HG02678 (cell line): ENCODE results near the gene IQGAP3.
"Not testable (repeated sequence)": the region's sequence is repeated elsewhere in the genome, so short reads cannot be mapped to it uniquely, and the experiment has no call there.

ENCODE experiments used
- ATAC-seq: cut with Tn5 transposase; IDR thresholded peaks from one replicate; pipeline ENCODE4 v1.9.1; 2021; ENCODE audit warnings: mild to moderate bottlenecking, moderate library complexity; ENCODE audit not compliant: unreplicated experiment

The IQGAP3 gene

GRCh38 chr1:156595016-156595415 lies 22.7 kb upstream of the IQGAP3 start:
- ATAC-seq: no peak

- no peak for ATAC-seq
These were observed 21.8 kb upstream of the IQGAP3 start for GRCh38 chr1:156594190-156594589.

GRCh38 chr1:156593661-156593989 lies 21.3 kb upstream of the IQGAP3 start:
- ATAC-seq: no peak

GRCh38 chr1:156592910-156593660 lies 20.7 kb upstream of the IQGAP3 start:
- ATAC-seq: no peak

- ATAC-seq: no peak
These were observed 20.0 kb upstream of the IQGAP3 start for GRCh38 chr1:156592158-156592909.

- ATAC-seq: peak; percentile 93
These were observed 19.2 kb upstream of the IQGAP3 start, which contains the start of gene NAXE for GRCh38 chr1:156591432-156592157. TSS of gene NAXE (plus strand) at chr1:156591776. CDS start at chr1:156591805, 29 bp downstream.

- ATAC-seq: no peak
These were observed 18.7 kb upstream of the IQGAP3 start for GRCh38 chr1:156591181-156591431.

GRCh38 chr1:156590326-156591180 lies 18.2 kb upstream of the IQGAP3 start:
- ATAC-seq: no peak

GRCh38 chr1:156589546-156589945 lies 17.2 kb upstream of the IQGAP3 start:
- ATAC-seq: no peak

- ATAC-seq: not testable (repeated sequence)
These were observed 15.6 kb upstream of the IQGAP3 start for GRCh38 chr1:156587927-156588326.

GRCh38 chr1:156586892-156587477 lies 14.6 kb upstream of the IQGAP3 start:
- ATAC-seq: no peak

- no peak for ATAC-seq
These were observed 14.0 kb upstream of the IQGAP3 start for GRCh38 chr1:156586323-156586722.

GRCh38 chr1:156584813-156585212 lies 12.4 kb upstream of the IQGAP3 start:
- ATAC-seq: no peak

GRCh38 chr1:156583821-156584622 lies 11.7 kb upstream of the IQGAP3 start:
- ATAC-seq: peak; percentile 43

- no peak for ATAC-seq
These were observed 10.1 kb upstream of the IQGAP3 start for GRCh38 chr1:156582388-156583017.

GRCh38 chr1:156581661-156582387 lies 9.5 kb upstream of the IQGAP3 start:
- no peak for ATAC-seq

GRCh38 chr1:156579472-156579871 lies 7.1 kb upstream of the IQGAP3 start, which contains the start of gene TTC24:
TSS of gene TTC24 (plus strand) at chr1:156579723. CDS start at chr1:156581365, 1,642 bp downstream.
- ATAC-seq: no peak

GRCh38 chr1:156578055-156578454 lies 5.7 kb upstream of the IQGAP3 start:
- no peak for ATAC-seq

- no peak for ATAC-seq
These were observed 5.2 kb upstream of the IQGAP3 start for GRCh38 chr1:156577550-156577949.
